C4-2B (cell line): ENCODE results near the gene URGCP.

Experiments
- H3K27ac ChIP-seq: fragments of 450-650 bp; 2 replicates; pipeline ENCODE4 v1.5.1; 2017
- CTCF ChIP-seq: fragments of 450-650 bp; conservative IDR thresholded peaks from 2 replicates; pipeline ENCODE4 v1.5.1; 2017; ENCODE audit warnings: mild to moderate bottlenecking
- ZFX ChIP-seq: fragments of 450-650 bp; IDR thresholded peaks from 2 replicates; pipeline ENCODE4 v1.6.1; 2017

Gene URGCP

GRCh38 chr7:43942997-43943396, 36.6 kb upstream of the URGCP start:
- peak; percentile 37 for TF ChIP-seq CTCF
- no peak for TF ChIP-seq ZFX
- no peak overlapping the region for H3K27ac ChIP-seq

- no peak overlapping the region for H3K27ac ChIP-seq
- no peak for TF ChIP-seq ZFX
- TF ChIP-seq CTCF = no peak
Observed at GRCh38 chr7:43942250-43942649, 35.9 kb upstream of the URGCP start.

DNA sequence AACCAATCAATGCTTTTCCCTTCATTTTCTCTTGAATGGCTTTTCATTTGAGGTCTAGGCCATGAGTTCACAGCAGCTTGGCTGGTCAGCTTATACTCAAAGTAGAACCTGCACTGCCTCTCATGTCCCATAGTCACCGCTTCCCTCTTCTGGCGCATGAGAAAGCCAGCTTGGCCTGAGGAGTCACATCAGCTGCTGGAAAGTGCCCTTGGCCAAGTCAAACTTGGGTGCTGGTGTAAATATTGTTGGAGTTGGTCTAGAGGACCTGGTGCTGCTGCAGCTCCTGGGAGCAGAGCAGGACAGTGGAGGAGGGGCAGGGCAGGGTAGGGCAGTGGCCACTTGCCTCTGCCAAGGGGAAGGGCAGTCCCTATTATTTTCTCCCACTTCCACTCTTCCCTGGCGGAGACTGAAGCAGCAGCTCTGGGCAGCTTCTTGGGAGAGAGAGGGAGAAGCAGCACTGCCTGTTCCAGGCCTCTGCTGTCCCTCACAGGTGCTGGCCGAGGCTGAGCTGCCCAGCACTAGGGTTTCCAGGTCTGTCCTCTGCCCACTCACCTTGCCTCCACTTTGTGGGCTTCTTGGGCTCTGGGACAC, 32.6 kb upstream of the URGCP start:
- no peak overlapping the region for H3K27ac ChIP-seq
- TF ChIP-seq CTCF (no peak), ZFX (no peak)

DNA sequence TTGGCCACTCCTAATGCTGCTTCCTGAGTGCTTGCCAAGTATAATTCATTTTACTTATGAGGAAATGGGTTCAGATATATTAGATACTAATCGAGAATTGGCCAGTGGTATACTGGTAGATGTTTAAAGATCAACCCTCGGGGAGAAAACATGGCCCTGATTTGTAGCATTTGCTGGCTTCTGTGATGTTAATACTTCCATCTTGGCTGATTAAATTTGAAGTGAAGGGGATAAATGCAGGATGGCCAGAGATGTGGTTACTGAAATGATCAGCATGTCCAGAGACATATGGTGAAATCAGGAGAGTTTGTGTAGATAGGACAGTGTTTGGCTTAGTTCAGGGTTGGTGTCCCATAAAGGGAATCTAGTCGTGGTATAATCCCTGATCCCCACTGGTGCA, 31.0 kb upstream of the URGCP start:
- TF ChIP-seq CTCF (no peak), ZFX (no peak)
- H3K27ac ChIP-seq = no peak overlapping the region

GRCh38 chr7:43933902-43934560, 27.6 kb upstream of the URGCP start:
- TF ChIP-seq ZFX = no peak
- TF ChIP-seq CTCF = no peak
- H3K27ac ChIP-seq = no peak overlapping the region

GRCh38 chr7:43931346-43931745, 24.9 kb upstream of the URGCP start:
- no peak for TF ChIP-seq ZFX
- TF ChIP-seq CTCF = no peak
- no peak overlapping the region for H3K27ac ChIP-seq

DNA sequence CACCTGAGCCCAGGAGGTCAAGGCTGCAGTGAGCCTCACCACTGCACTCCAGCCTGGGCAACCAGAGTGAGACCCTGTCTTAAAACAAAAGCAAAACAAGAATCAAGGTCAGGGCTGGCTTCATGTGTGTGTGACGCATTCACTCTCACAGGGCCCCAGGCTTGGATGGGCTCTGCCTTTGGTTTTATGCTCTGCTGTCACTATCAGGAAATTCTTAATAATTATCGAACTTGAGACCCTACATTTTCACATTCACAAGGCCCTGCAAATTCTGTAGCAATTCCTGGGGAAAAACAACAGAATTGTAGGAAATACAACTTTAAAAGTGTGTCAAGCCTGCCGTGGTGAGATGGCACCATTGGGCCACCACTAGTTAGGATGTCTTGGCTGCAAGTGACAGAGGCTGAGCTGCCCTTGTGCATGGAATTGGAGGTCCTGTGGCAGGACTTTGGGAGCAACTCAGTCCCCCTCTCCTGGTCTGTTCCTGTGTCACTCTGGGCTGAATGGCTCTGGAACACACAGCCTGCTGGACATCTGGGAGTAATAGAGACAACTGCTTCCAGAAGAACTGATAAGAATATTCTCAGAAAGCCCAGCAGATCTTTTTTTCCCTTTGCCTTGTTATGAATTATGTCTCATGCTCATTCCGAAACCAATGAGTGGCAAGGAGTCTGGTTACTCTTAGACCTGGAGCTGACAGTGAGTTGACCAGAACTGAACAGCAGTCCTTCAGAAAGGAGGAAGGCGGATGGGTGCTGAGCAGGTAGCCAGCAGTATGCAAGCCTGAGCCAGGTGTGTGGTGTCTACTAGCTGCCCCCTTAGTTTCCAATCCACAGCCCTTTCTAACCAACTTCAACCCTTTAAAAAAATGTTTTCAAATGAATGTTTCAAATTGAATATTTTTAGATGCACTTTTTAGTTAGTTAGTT, 23.4 kb upstream of the URGCP start:
- no peak overlapping the region for H3K27ac ChIP-seq

More for the DNA sequence above, 23.4 kb upstream of the URGCP start:
- TF ChIP-seq CTCF = no peak
- no peak for TF ChIP-seq ZFX
